ENCODE measurements around the gene MBOAT7. TPM values are rescaled to one million over a fixed set of nuclear protein-coding genes. Genes with fewer than 3 reads are reported as not detected.

MBOAT7 gene
- total and polyA plus RNA-seq, 2 of the 4 experiments (the other 2 are of a cell fraction), result 11.3 to 121 TPM

DNA sequence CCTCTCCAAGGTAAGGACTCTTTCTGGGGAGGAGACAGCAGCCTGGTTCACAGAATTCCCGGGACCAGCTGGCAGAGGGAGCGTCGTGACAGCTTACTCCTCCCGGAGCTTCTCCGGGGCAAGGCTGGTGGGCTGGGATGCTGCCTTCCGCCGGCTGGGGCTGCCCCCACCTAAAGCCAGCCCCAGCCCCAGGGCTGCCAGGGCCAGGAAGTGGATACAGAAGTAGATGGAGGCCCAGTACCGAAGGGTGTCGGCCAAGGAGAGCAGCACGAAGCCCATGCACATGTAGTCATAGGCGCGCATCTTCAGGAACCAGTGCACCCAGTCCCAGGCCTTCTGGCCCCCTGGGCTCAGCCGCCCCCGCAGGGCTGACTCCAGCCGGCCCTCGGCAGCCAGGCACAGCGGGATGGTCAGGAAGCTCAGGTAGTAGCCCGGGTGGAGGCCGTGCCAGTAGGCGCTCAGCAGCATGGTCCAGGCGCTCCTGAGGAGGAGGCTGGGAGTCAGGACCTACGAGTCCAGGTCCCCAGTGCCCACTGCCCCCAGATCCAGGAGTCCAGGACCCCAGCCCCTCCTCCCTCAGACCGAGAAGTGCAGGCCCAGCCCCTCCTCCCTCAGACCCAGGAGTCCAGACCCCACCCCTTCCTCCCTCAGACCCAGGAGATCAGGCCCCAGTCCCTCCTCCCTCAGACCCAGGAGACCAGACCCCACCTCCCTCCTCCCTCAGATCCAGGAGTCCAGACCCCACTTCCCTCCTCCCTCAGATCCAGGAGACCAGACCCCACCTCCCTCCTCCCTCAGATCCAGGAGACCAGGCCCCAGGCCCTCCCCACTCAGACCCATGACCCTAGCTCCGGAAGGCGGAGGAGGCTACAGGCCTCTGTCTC is 15.2 kb downstream of the MBOAT7 start:
- Histone ChIP-seq H3K27me3 (ENCODE audit: control insufficient read depth, insufficient read depth, low read length) (no peaks in the 10 kb centered on the region), H2BK120ac (ENCODE audit: low read depth, low read length) (no peak overlapping the region), H3K79me1 (ENCODE audit: low read depth in 1 of 2, low read length in 2 of 2) (peaks cover 0 to 4% of the 10 kb centered on the region in 2 experiments; a peak in 1 of 4 replicates), H3K4me1 (ENCODE audit: control insufficient read depth, insufficient read depth, low read length) (no peaks in the 10 kb centered on the region), H3K27ac (ENCODE audit: insufficient read depth, low read length) (no peak overlapping the region), H2AK5ac (ENCODE audit: low read depth, low read length) (no peak overlapping the region), H4K5ac (ENCODE audit: low read depth, low read length) (no peak overlapping the region), H3K4me3 (ENCODE audit: insufficient read depth, low read depth, low read length) (no peak overlapping the region), H4K8ac (ENCODE audit: low read depth in 2 of 2, low read length in 2 of 2) (no peak overlapping the region), H3K23ac (ENCODE audit: low read depth, low read length) (no peak overlapping the region), H3K18ac (ENCODE audit: low read depth, low read length) (no peak overlapping the region), H3K56ac (ENCODE audit: extremely low read depth, insufficient read depth, low read length) (no peak overlapping the region), H2AFZ (replicated peaks; ENCODE audit: low read length, poor library complexity) (no peak overlapping the region), H2BK15ac (ENCODE audit: low read depth, low read length) (no peak overlapping the region), H4K91ac (ENCODE audit: insufficient read depth, low read depth, low read length) (no peak overlapping the region), H3K9me3 (ENCODE audit: control insufficient read depth, insufficient read depth, low read length) (no peaks in the 10 kb centered on the region), H3K9me1 (ENCODE audit: insufficient read depth, low read length) (no peaks in the 10 kb centered on the region), H3K14ac (replicated peaks; ENCODE audit: low read depth, low read length) (no peak overlapping the region), H2BK20ac (ENCODE audit: low read depth, low read length) (no peak overlapping the region), H3K9ac (ENCODE audit: low read depth, low read length) (no peak overlapping the region), H2BK5ac (ENCODE audit: low read depth, low read length, poor library complexity, severe bottlenecking) (no peak overlapping the region), H3K4me2 (ENCODE audit: low read depth, low read length) (no peak overlapping the region), H2AK9ac (replicated peaks; ENCODE audit: low read depth, low read length, poor library complexity) (no peak overlapping the region), H3K4ac (ENCODE audit: low read depth, low read length) (no peak overlapping the region), H3K36me3 (ENCODE audit: control insufficient read depth, insufficient read depth, low read length) (peaks cover 17% of the 10 kb centered on the region), H4K20me1 (ENCODE audit: insufficient read depth, low read length) (peaks cover 2% of the 10 kb centered on the region; the same call in 1 of the 2 replicates)
- intact Hi-C loops (cut with micrococcal nuclease) (no loop called here), in situ Hi-C loops (cut with MboI; ENCODE audit: low sequenced_read_pairs) (no loop called here), dilution Hi-C loops (cut with HindIII; ENCODE audit: low sequenced_read_pairs, unreplicated experiment) (no loop called here)
- DNase-seq (no peak), ATAC-seq (ENCODE audit: low read depth) (no peak)
- WGBS, 2 experiments (ENCODE audit: extremely low coverage in 2 of 2, insufficient read length in 1 of 2), result 61% methylated on average over 3 of the region's 25 CpGs; no CpG with 5 or more reads in 1 of the 2 experiments
- CTCF ChIA-PET, result no interaction called here
- no TSS peak for BruUV-seq (replicated peaks)
- POLR2A ChIA-PET (ENCODE audit: unreplicated experiment), result interaction anchor here (0.6 kb wide), 1 partner anchor 194 kb away, joined by 3 read pairs; no protein-coding TSS in a partner anchor
- TF ChIP-seq RAD21 (IDR thresholded peaks at IDR 0.05; ENCODE audit: low read length), result no peak
- TF ChIP-seq, protein P1, sequence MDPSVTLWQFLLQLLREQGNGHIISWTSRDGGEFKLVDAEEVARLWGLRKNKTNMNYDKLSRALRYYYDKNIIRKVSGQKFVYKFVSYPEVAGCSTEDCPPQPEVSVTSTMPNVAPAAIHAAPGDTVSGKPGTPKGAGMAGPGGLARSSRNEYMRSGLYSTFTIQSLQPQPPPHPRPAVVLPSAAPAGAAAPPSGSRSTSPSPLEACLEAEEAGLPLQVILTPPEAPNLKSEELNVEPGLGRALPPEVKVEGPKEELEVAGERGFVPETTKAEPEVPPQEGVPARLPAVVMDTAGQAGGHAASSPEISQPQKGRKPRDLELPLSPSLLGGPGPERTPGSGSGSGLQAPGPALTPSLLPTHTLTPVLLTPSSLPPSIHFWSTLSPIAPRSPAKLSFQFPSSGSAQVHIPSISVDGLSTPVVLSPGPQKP (IDR thresholded peaks at IDR 0.05; ENCODE audit: borderline replicate concordance, low read depth, low read length), result no peak
- no peak for TF ChIP-seq NFE2L2 (IDR thresholded peaks at IDR 0.05; ENCODE audit: low read depth, low read length)
- TF ChIP-seq RFX5 (IDR thresholded peaks at IDR 0.05; ENCODE audit: low read depth, low read length), result no peak
- TF ChIP-seq RCOR1 (IDR thresholded peaks at IDR 0.05; ENCODE audit: insufficient replicate concordance, low read length), result no peak
- no peak for TF ChIP-seq MAFK (IDR thresholded peaks at IDR 0.05; ENCODE audit: low read depth, low read length)
- TF ChIP-seq, protein P2, sequence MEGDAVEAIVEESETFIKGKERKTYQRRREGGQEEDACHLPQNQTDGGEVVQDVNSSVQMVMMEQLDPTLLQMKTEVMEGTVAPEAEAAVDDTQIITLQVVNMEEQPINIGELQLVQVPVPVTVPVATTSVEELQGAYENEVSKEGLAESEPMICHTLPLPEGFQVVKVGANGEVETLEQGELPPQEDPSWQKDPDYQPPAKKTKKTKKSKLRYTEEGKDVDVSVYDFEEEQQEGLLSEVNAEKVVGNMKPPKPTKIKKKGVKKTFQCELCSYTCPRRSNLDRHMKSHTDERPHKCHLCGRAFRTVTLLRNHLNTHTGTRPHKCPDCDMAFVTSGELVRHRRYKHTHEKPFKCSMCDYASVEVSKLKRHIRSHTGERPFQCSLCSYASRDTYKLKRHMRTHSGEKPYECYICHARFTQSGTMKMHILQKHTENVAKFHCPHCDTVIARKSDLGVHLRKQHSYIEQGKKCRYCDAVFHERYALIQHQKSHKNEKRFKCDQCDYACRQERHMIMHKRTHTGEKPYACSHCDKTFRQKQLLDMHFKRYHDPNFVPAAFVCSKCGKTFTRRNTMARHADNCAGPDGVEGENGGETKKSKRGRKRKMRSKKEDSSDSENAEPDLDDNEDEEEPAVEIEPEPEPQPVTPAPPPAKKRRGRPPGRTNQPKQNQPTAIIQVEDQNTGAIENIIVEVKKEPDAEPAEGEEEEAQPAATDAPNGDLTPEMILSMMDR (conservative IDR thresholded peaks at IDR 0.05; ENCODE audit: low read depth, low read length), result no peak
- TF ChIP-seq FOS (IDR thresholded peaks at IDR 0.05; ENCODE audit: low read depth, low read length), result no peak
- TF ChIP-seq POLR2A (IDR thresholded peaks at IDR 0.05; ENCODE audit: low read depth, low read length), result no peak
- no peak for TF ChIP-seq SMC3 (IDR thresholded peaks at IDR 0.05; ENCODE audit: low read depth, low read length)
- TF ChIP-seq BHLHE40 (IDR thresholded peaks at IDR 0.05; ENCODE audit: low read depth, low read length), result no peak
- no peak for TF ChIP-seq MXI1 (IDR thresholded peaks at IDR 0.05; ENCODE audit: borderline replicate concordance, low read depth, low read length)
- no peak for TF ChIP-seq CEBPB (IDR thresholded peaks at IDR 0.05; ENCODE audit: low read depth, low read length)
- TF ChIP-seq, protein P3, sequence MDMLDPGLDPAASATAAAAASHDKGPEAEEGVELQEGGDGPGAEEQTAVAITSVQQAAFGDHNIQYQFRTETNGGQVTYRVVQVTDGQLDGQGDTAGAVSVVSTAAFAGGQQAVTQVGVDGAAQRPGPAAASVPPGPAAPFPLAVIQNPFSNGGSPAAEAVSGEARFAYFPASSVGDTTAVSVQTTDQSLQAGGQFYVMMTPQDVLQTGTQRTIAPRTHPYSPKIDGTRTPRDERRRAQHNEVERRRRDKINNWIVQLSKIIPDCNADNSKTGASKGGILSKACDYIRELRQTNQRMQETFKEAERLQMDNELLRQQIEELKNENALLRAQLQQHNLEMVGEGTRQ (IDR thresholded peaks at IDR 0.05; ENCODE audit: low read depth, low read length), result no peak
- TF ChIP-seq CHD1 (IDR thresholded peaks at IDR 0.05; ENCODE audit: low read depth, low read length), result no peak

Measured in IMR-90 (cell line).